ENCODE data around the gene CBL. TPM values are rescaled to one million over a fixed set of nuclear protein-coding genes. Genes with fewer than 3 reads are reported as not detected.
A peak's percentile ranks its signal among the peaks of the same experiment; 100 is the strongest.

The CBL gene
- total RNA-seq, 2 donors from 2014 or later = 8.5 to 14.5 TPM

DNA sequence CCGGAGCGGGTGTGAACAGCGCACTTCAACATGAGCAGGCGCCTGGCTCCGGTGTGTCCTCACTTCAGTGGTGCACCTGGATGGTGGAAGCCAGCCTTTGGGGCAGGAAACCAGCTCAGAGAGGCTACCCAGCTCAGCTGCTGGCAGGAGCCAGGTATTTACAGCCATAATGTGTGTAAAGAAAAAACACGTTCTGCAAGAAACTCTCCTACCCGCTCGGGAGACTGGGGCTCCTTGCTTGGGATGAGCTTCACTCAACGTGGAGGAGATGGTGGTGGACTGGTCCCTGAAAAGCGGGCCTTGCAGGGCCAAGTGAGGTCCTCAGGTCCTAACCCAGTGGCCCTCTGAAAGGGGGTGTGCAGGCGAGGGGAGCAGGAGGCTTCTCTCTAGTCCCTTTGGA is 103.3 kb downstream of the CBL start:
- DNase-seq (ENCODE audit: low spot score) = no peak
- no peak overlapping the region for H3K4me3 ChIP-seq
- H3K27me3 ChIP-seq = no peaks in the 10 kb centered on the region
- no peaks in the 10 kb centered on the region for H3K9me3 ChIP-seq
- TF ChIP-seq, protein P1, sequence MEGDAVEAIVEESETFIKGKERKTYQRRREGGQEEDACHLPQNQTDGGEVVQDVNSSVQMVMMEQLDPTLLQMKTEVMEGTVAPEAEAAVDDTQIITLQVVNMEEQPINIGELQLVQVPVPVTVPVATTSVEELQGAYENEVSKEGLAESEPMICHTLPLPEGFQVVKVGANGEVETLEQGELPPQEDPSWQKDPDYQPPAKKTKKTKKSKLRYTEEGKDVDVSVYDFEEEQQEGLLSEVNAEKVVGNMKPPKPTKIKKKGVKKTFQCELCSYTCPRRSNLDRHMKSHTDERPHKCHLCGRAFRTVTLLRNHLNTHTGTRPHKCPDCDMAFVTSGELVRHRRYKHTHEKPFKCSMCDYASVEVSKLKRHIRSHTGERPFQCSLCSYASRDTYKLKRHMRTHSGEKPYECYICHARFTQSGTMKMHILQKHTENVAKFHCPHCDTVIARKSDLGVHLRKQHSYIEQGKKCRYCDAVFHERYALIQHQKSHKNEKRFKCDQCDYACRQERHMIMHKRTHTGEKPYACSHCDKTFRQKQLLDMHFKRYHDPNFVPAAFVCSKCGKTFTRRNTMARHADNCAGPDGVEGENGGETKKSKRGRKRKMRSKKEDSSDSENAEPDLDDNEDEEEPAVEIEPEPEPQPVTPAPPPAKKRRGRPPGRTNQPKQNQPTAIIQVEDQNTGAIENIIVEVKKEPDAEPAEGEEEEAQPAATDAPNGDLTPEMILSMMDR (IDR thresholded peaks at IDR 0.05) = no peak
- peaks cover 72% of the 10 kb centered on the region for H3K36me3 ChIP-seq
- H3K4me1 ChIP-seq = no peaks in the 10 kb centered on the region
- peak overlapping the region in 1 of 2 donors; percentile 16 for H3K27ac ChIP-seq

DNA sequence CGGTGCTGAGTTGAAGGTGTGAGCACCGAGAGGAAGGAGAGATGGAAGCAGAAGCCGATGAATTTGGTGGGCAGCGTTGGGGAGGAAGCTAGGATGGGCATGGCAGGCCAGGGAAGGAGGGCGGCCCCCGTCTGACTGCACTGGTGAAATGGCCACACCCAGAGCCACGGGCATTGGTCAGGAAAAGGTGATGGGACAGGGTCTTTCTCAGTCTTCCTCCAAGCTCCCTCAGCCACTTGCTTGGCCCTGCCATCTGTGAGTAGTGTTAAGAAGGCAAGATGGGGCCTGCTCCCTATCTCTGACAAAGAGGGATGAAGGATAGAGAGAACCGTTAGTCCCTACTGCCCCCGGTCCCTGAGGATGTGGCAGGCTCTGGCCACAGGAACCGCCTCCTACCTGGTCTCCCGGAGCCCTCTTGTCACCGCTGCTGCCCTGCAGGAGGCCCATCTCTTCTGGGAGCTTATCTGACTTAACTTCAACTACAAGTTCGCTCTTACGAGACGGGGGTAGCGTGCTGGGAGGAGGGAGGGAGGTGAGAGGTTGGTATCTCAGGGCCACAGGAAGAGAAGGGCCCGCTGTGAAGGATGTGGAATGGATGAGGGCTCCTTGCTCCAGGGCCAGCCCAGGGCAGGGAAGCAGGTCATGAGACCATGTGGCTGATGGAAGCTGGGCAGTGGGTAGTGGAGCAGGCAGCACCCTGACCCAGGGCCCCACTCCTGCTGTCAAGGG is 104.0 kb downstream of the CBL start:
- H3K4me1 ChIP-seq = peaks cover 0 to 2% of the 10 kb centered on the region in 2 donors
- H3K9me3 ChIP-seq = no peaks in the 10 kb centered on the region
- peaks cover 78% of the 10 kb centered on the region for H3K36me3 ChIP-seq
- H3K27ac ChIP-seq = peak overlapping the region in 1 of 2 donors; percentile 31
- H3K27me3 ChIP-seq = no peaks in the 10 kb centered on the region
- DNase-seq (ENCODE audit: low spot score) = no peak
- no peak overlapping the region for H3K4me3 ChIP-seq
- TF ChIP-seq, protein P1 (IDR thresholded peaks at IDR 0.05) = no peak

DNA sequence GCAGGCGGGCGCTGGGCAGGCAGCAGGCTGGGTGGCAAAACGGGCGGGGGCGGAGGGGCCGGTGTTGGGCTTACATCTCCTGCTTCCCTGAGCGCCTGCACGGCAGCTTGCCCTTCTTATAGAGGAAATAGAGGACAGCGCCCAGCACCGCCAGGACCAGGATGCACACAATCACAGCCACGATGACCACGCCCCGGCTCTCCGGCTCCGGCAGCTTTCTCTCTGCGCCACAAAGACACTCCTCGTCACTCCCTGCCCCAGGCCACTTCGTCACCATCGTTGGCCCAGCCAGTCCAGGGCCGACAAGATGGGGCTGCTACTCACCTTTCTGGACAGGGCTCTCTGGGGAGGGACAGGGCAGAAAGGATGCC is 104.5 kb downstream of the CBL start:
- Histone ChIP-seq H3K4me1 (peaks cover 0 to 7% of the 10 kb centered on the region in 2 donors), H3K36me3 (peaks cover 78% of the 10 kb centered on the region), H3K27me3 (no peaks in the 10 kb centered on the region), H3K4me3 (no peak overlapping the region), H3K27ac (peak overlapping the region in 1 of 2 donors; percentile 31), H3K9me3 (no peaks in the 10 kb centered on the region)
- TF ChIP-seq, protein P1 (IDR thresholded peaks at IDR 0.05) = no peak
- DNase-seq (ENCODE audit: low spot score) = no peak

DNA sequence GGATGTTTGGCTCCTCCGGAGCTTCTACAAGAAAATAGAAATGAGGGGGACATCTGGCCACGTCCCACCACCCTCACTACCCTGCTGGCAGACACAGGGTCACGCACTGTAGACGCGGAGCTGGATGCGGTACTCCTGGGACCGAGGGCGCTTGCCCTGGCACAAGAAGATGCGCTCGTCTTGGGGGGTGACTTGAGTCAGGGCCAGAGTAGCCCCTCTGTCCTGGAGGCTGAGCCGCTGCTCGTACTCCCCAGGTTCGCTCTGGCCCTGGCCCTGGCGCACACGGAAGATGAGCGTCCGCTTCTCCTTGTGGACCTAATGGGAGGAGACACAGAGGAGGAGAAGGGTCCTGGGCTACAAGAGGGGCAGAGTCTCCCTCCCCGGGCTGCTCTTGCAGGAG is 108.6 kb downstream of the CBL start:
- H3K9me3 ChIP-seq = no peaks in the 10 kb centered on the region
- DNase-seq (ENCODE audit: low spot score) = no peak
- TF ChIP-seq, protein P1 (IDR thresholded peaks at IDR 0.05) = no peak
- peak overlapping the region; percentile 98 to 99 for H3K27ac ChIP-seq
- H3K27me3 ChIP-seq = no peaks in the 10 kb centered on the region
- H3K4me3 ChIP-seq = peak overlapping the region; percentile 73 to 85
- peaks cover 0 to 46% of the 10 kb centered on the region in 2 donors for H3K4me1 ChIP-seq
- peaks cover 53% of the 10 kb centered on the region for H3K36me3 ChIP-seq

DNA sequence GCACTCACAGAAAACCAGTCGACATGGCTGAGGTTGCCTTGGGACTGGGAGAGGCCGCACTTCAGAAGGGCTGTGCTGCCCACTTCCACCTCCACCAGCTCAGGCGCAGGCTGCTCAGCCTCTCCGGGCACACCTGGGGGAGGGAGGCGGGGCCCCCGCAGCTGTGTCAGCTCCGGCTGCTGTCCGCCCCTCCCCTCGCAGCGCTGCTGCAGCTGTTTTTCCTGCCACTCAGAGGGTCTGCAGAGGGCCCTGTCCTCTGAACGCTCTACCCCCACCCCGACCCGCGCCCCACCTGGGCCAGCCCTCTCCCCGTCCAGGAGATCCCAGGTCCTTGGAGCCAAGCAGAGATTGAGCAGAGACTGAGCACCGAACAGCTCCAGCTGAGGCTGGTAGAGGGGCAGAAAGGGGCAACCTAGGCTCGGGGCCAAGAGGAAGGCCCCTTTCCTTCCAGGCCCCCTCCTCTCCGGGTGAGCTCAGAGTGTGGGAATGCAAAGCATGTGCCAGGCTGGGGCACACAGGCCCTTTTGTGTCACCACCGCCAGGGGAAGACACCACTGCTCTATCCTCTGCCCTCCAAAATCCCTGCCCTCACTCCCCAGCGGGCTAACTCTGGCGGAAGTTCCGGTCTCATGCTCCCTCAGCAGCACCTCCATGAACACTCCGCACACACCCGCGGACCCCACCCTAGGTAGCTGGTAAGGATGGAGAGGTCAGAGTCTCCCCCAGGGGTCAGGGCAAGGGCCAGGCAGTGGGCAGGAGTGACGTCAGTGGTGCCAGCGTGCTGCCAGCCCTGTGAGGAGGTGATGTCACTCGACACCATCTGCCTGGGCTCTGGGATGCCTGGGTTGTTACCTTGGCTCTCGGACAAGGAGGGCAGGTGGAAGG is 109.2 kb downstream of the CBL start:
- Histone ChIP-seq H3K36me3 (peaks cover 46% of the 10 kb centered on the region), H3K4me3 (peak overlapping the region; percentile 73 to 85), H3K27me3 (no peaks in the 10 kb centered on the region), H3K9me3 (no peaks in the 10 kb centered on the region), H3K4me1 (peaks cover 0 to 52% of the 10 kb centered on the region in 2 donors), H3K27ac (peak overlapping the region; percentile 98 to 99)
- DNase-seq (ENCODE audit: low spot score) = no peak
- TF ChIP-seq, protein P1 (IDR thresholded peaks at IDR 0.05) = peak in 1 of 2 donors; percentile 43

All from right atrium auricular region (tissue), 2 donors.